Measurements from ENCODE around the gene AGFG1.
"Not testable (repeated sequence)": the region's sequence is repeated elsewhere in the genome, so short reads cannot be mapped to it uniquely, and the experiment has no call there.

AGFG1 gene

DNA sequence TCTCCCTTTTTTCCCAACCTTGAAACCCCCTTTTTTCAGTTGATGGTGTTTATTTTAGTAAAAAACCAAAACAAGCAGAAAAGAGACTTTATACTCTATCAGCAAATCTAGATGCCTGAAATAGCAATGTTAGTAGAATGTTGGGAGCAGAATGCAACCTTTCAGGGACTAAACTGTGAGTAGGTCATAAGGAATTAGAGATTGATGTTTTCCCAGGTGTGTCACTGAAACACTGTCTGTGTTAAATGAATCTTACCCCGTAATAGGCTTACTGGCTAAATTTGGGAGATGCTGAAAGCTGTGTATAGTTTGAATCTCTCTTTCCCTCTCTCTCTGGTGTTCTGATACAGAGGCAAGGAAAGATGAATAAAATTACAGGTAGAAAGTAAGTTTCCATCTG, 43.8 kb downstream of the AGFG1 start:
- no peak for DNase-seq
- TF ChIP-seq GATA1 (IDR thresholded peaks at IDR 0.05; ENCODE audit: low read depth, low read length): no peak

DNA sequence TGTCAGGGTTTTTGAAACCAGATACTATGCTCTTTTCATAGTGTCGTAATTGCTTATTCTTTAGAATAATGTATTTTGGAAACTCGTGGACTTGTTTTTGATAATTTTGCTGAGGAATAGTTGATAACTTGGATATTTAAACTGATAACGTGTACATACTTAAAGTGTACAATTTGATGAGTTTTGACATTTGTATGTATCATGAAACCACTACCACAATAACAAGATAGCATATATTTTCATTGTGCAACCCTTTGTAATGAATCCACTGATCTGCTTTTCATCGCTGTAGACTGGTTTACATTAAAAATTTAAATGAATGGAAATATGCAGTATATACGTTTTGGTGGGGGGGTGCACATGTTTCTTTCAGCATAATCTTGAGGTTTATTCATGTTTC, 45.8 kb downstream of the AGFG1 start:
- no peak for DNase-seq
- TF ChIP-seq POLR2A (IDR thresholded peaks at IDR 0.05; ENCODE audit: low read length) (no peak), GATA1 (IDR thresholded peaks at IDR 0.05; ENCODE audit: low read depth, low read length) (no peak)

DNA sequence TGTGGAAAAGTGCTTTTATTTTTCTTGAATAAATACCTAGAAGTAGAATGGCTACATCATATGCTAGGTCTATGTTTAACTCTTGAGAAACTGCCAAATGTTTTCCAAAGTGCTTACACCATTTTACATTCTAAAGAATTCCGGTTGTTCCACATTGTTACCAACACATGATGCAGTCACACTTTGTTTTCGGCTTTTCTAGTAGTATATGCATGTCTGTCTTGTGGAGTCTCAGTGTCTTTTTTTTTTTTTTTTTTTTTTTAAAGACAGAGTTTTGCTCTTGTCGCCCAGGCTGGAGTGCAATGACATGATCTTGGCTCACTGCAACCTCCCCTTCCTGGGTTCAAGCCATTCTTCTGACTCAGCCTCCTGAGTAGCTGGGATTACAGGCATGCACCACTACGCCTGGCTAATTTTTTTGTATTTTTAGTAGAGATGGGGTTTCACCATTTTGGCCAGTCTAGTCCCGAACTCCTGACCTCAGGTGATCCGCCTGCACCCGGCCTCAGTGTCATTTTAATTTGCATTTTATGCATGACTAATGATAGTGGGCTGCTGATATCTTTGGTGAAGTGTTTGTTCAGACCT, 46.4 kb downstream of the AGFG1 start:
- DNase-seq: not testable (repeated sequence)

GRCh38 chr2:227521178-227521577, 49.2 kb downstream of the AGFG1 start:
- DNase-seq: not testable (repeated sequence)

DNA sequence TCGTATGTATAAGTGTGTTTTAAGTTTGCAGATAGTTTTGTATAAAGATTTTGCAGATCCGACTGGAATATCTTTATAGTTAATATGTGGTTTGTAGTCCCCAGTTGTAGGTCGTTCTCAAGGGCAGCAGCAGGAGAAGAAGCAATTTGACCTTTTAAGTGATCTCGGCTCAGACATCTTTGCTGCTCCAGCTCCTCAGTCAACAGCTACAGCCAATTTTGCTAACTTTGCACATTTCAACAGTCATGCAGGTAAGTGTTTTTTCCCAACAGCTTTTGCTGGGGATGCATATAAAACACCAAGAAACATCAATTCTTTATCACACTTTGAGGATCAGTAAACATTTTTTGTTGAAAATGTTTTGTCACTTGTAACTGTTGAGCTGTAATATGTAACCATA, 52.7 kb downstream of the AGFG1 start:
- TF ChIP-seq POLR2A (IDR thresholded peaks at IDR 0.05; ENCODE audit: low read length) (no peak), GATA1 (IDR thresholded peaks at IDR 0.05; ENCODE audit: low read depth, low read length) (no peak)
- DNase-seq: no peak

GRCh38 chr2:227527351-227527750, 55.4 kb downstream of the AGFG1 start:
- TF ChIP-seq GATA1 (IDR thresholded peaks at IDR 0.05; ENCODE audit: low read depth, low read length) (no peak), POLR2A (IDR thresholded peaks at IDR 0.05; ENCODE audit: low read length) (no peak)
- DNase-seq: no peak

DNA sequence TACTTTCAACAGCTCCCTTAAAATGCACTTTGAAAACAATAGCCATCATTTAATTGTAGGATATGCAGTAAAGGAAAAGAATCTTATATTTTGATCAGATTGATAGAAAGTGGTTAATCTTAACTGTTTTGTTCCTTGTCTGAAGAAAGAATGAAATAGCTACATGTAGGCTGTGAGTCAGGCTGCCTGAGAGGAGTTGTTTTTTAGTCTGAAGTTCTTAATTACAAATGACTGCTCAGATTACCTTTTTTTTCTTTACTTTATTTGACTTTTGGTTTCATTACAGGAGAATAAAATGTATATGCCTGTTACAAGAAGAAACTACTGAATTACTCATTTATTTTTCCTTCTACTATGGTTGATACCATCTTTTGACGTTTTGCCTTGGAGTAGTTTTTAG, 56.8 kb downstream of the AGFG1 start:
- DNase-seq: no peak
- TF ChIP-seq POLR2A (IDR thresholded peaks at IDR 0.05; ENCODE audit: low read length): no peak
- TF ChIP-seq GATA1 (IDR thresholded peaks at IDR 0.05; ENCODE audit: low read depth, low read length): no peak

DNA sequence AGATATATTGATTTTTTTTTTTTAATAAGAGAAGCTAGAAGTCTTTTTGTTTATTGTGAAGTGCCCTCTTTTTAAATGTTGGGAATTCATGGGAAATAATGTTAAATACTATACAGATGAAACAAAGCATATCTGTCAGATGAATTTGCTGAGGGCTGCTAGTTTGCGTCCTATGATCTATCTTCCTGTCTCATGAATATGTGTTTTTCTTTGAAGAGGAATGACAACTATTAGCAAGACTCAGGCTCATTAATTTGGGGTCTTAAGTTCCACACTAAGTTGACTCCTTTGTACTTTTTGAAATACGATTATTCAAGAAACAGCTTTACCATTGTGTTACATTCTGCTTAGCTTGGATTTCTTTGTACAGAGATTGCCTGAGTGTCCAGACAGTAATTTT, 57.9 kb downstream of the AGFG1 start:
- no peak for DNase-seq
- no peak for TF ChIP-seq GATA1 (IDR thresholded peaks at IDR 0.05; ENCODE audit: low read depth, low read length)
- TF ChIP-seq POLR2A (IDR thresholded peaks at IDR 0.05; ENCODE audit: low read length): no peak

DNA sequence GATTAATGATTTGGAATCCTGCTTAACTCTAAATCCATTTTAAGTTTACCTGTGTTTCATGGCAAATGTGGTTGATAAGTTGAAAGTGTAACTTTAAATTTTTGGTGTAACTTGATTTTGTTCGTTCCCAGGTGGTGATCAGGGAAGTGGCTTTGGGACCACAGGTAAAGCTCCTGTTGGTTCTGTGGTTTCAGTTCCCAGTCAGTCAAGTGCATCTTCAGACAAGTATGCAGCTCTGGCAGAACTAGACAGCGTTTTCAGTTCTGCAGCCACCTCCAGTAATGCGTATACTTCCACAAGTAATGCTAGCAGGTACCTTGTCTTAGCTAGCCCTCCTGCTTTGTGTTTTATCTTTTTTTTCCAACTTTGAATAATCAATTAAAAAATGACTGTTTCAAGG, 62.8 kb downstream of the AGFG1 start:
- no peak for TF ChIP-seq POLR2A (IDR thresholded peaks at IDR 0.05; ENCODE audit: low read length)
- no peak for TF ChIP-seq GATA1 (IDR thresholded peaks at IDR 0.05; ENCODE audit: low read depth, low read length)
- DNase-seq: no peak

GRCh38 chr2:227536445-227536844, 64.5 kb downstream of the AGFG1 start:
- DNase-seq: peak in 1 of 2 experiments; percentile 25

DNA sequence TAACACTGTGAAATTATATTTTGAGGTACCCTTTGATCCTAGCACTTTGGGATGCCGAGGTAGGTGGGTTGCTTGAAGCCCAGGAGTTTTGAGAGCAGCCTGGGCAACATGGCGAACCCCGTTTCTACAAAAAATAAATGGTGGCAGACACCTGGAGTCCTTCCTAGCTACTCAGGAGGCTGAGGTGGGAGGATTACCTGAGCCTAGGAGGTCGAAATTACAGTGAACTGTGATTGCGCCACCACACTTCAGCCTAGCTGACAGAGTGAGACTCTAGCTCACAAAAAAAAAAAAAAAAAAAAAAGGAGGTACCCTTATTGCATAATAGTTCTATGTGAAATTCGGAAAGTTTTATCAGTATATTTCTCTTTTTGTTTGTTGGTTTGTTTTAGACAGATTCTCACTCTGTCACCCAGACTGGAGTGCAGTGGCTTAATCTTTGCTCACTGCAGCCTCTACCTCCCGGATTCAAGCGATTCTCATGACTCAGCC, 67.6 kb downstream of the AGFG1 start:
- no peak for DNase-seq
- no peak for TF ChIP-seq POLR2A (IDR thresholded peaks at IDR 0.05; ENCODE audit: low read length)
- TF ChIP-seq GATA1 (IDR thresholded peaks at IDR 0.05; ENCODE audit: low read depth, low read length): no peak

More at GRCh38 chr2:227536445-227536844, 64.5 kb downstream of the AGFG1 start:
- TF ChIP-seq GATA1 (IDR thresholded peaks at IDR 0.05; ENCODE audit: low read depth, low read length) (no peak), POLR2A (IDR thresholded peaks at IDR 0.05; ENCODE audit: low read length) (no peak)

DNA sequence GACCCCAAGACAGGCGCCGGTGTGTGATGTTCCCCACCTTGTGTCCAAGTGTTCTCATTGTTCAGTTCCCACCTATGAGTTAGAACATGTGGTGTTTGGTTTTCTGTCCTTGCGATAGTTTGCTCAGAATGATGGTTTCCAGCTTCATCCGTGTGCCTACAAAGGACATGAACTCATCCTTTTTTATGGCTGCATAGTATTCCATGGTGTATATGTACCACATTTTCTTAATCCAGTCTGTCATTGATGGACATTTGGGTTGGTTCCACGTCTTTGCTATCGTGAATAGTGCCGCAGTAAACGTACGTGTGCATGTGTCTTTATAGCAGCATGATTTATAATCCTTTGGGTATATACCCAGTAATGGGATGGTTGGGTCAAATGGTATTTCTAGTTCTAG, 68.4 kb downstream of the AGFG1 start:
- DNase-seq: not testable (repeated sequence)

- TF ChIP-seq GATA1 (IDR thresholded peaks at IDR 0.05; ENCODE audit: low read depth, low read length): no peak
- no peak for TF ChIP-seq POLR2A (IDR thresholded peaks at IDR 0.05; ENCODE audit: low read length)
- peak; percentile 20 to 34 for DNase-seq
These were observed 74.0 kb downstream of the AGFG1 start for GRCh38 chr2:227545990-227546389.

DNA sequence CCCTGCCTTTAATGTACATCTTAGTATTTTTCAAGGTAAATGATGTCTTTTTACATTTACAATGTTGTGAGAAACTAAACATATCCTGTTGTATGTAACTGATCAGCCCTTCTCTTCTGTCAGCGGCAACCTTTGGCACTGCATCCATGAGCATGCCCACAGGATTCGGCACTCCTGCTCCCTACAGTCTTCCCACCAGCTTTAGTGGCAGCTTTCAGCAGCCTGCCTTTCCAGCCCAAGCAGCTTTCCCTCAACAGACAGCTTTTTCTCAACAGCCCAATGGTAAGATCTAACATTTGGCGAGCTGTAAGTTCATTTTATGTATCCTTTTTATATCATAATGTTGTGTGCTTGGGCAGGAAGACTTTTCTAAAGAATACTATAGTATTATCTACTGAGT, 79.9 kb downstream of the AGFG1 start:
- no peak for DNase-seq
- TF ChIP-seq GATA1 (IDR thresholded peaks at IDR 0.05; ENCODE audit: low read depth, low read length): no peak
- no peak for TF ChIP-seq POLR2A (IDR thresholded peaks at IDR 0.05; ENCODE audit: low read length)

DNA sequence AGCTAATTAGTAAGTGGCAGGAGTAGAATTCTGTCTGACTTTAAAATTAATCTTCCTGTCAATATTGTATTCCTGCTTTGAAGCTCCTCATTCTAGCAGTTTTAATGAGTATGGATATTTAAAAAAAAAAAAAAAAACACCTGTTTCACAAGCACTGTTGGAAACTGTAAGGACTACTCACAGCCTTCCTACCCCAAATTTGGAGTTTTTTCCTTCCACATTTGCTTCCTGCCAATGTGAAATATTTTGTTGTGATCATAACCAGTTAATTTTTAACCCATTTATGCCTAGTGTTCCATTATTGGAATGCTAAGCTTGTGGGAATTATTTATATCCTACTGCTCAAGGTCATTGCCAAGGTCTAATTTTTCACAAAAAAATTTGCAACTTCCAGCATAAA, 90.6 kb downstream of the AGFG1 start:
- TF ChIP-seq POLR2A (IDR thresholded peaks at IDR 0.05; ENCODE audit: low read length): no peak
- no peak for TF ChIP-seq GATA1 (IDR thresholded peaks at IDR 0.05; ENCODE audit: low read depth, low read length)
- no peak for DNase-seq

DNA sequence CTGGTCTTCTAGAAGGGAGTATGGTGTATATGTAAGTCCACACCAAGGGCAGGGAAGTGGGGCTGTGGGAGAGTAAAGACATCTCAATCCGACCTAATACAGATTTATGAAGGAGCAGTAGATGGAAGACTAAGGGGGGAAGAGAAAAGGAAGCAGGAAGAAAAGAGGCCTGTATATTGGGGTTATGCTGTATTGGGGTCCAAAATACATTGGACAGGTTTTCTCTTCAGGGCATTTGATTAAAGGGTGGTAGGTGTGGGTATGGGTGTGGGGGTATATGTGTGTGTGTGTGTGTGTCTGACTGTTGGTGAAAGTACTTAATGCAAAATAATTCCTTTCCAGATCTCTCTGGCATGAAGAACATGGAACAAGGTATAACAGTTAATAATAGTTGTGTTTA, 93.1 kb downstream of the AGFG1 start:
- DNase-seq: no peak
- TF ChIP-seq POLR2A (IDR thresholded peaks at IDR 0.05; ENCODE audit: low read length) (no peak), GATA1 (IDR thresholded peaks at IDR 0.05; ENCODE audit: low read depth, low read length) (no peak)
